ENCODE results near the gene RAB13.

GRCh38 chr1:153985941-153986761 lies at the start of gene RAB13:
- TF ChIP-seq CTCF (IDR thresholded peaks at IDR 0.05) (no peak), POLR2A (IDR thresholded peaks at IDR 0.05) (peak in 1 of 2 donors; percentile 32)
